8988T (cell line): Measurements from ENCODE around the gene NUP35.
"Not testable (repeated sequence)": the region's sequence is repeated elsewhere in the genome, so short reads cannot be mapped to it uniquely, and the experiment has no call there.

Source experiments
- DNase-seq: peaks from one replicate; pipeline ENCODE4 v3.0.0; 2011

Gene NUP35

GRCh38 chr2:183148955-183149354 lies 24.7 kb downstream of the NUP35 start:
- DNase-seq: no peak

GRCh38 chr2:183149489-183149888 lies 25.2 kb downstream of the NUP35 start:
- DNase-seq: no peak

GRCh38 chr2:183152280-183152679 lies 28.0 kb downstream of the NUP35 start:
- not testable (repeated sequence) for DNase-seq

- no peak for DNase-seq
Measured at GRCh38 chr2:183153967-183154366, 29.7 kb downstream of the NUP35 start.

- DNase-seq: not testable (repeated sequence)
Measured at GRCh38 chr2:183154772-183155171, 30.5 kb downstream of the NUP35 start.

DNA sequence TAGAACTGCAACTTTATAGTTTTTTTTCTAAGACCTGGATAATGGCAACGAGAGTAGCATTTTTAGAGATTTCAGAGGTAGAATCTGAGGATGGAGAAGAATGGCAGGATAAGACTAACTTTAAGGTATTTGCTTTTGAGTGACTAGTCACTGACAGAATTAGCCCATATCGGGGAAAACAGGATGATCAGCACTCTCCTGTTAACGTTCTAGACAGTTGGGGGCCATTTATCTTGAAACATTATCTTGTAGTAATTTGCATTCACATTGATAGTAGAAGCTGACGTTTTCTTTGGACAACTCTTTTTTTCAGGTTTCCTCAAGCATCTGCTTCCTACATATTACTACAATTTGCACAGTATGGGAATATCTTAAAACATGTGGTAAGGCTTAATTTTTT lies 32.9 kb downstream of the NUP35 start:
- DNase-seq: no peak

DNA sequence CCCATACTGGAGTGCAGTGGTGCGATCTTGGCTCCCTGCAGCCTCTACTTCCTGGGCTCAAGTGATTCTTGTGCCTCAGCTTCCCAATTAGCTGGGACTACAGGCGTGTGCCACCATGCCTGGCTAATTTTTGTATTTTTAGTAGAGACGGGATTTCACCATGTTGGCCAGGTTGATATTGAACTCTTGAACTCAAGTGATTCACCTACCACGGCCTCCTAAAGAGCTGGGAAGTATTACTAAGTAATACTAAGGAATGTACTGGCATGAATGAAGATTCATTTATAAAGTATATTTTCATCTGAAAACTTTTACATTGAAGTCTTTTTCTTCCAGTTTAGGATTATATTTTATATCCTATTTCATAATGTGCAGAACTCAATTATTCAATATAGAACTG lies 38.1 kb downstream of the NUP35 start:
- DNase-seq: no peak

GRCh38 chr2:183163821-183164649 lies 39.8 kb downstream of the NUP35 start:
- DNase-seq: no peak

GRCh38 chr2:183164650-183165015 lies 40.4 kb downstream of the NUP35 start:
- no peak for DNase-seq

DNA sequence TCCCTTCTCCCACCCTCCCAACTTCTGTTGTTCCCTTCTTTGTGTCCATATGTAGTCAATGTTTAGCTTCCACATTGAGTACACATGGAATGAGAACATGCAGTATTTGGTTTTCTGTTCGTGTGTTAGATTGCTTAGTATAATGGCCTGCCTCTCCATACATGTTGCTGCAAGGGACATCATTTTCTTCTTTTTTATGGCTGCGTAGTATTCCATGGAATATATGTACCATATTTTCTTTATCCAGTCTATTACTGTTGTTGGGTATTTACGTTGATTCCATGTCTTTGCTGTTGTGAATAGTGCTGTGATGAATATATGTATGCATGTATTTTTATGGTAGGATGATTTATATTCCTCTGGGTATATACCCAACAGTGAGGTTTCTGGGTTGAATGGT lies 42.0 kb downstream of the NUP35 start:
- no peak for DNase-seq

- DNase-seq: not testable (repeated sequence)
Measured at GRCh38 chr2:183166976-183167375, 42.7 kb downstream of the NUP35 start.

GRCh38 chr2:183172220-183172887 lies 48.1 kb downstream of the NUP35 start:
- DNase-seq: no peak

DNA sequence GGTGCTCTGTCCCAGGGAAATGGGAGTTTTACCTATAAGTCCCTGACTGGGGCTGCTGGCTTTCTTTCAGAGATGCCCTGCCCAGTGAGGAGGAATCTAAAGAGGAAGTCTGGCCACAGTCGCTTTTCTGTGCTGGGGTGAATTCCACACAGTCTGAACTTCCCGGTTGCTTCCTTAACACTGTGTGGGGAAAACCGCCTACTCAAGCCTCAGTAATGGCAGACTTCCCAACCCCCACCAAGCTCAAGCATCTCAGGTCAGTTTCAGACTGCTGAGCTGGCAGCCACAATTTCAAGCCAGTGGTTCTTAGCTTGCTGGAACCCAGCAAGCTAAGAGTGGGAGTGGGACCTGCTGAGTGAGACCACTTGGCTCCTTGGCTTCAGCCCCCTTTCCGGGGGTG lies 54.9 kb downstream of the NUP35 start:
- DNase-seq: no peak

DNA sequence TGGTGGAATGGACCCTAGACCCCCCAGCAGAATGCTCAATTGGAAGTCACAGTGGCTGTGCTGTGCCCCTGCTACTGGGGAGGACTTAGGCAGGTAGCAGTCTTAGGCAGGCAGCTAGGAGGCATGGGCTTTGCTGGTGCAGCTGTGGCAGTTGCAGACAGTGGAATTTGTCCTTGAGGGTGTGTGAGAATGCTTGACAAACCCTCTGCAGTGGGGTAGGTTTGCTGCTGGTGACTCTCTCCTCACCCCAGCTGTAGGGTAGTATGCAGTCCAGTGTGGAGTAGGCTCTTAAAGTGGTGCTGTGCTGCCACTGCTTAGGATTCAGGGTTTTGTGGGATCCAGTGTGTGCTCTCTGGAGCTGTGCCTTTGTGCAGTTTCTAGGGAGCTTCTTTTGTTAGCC lies 61.3 kb downstream of the NUP35 start:
- no peak for DNase-seq

GRCh38 chr2:183186296-183186695 lies 62.1 kb downstream of the NUP35 start:
- DNase-seq: no peak

- DNase-seq: no peak
Measured at GRCh38 chr2:183186766-183187165, 62.5 kb downstream of the NUP35 start.

GRCh38 chr2:183192343-183192742 lies 68.1 kb downstream of the NUP35 start:
- no peak for DNase-seq

GRCh38 chr2:183193904-183194303 lies 69.7 kb downstream of the NUP35 start:
- no peak for DNase-seq

- DNase-seq: no peak
Measured at GRCh38 chr2:183195397-183195796, 71.2 kb downstream of the NUP35 start.

DNA sequence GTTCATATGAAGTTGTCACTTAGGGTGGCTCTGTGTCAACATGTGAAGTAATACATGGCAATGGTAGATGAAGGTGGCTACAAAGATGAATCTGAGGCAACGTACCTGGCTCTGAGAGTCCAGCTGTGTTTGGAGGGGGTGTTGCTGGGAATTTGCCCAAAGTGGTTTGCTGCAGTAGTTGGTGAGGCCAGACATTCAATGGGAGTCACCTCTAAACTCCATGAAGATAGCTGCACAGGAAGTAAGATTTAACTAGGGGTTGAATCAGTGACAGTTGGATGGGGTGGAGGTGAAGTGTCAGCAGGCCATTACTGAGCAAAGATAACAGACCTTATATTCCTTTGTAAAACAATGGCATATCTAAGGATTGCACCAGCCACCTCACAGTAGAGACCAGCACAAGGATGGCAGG lies 71.8 kb downstream of the NUP35 start:
- no peak for DNase-seq

- no peak for DNase-seq
Measured at GRCh38 chr2:183204397-183204796, 80.2 kb downstream of the NUP35 start.

- DNase-seq: no peak
Measured at GRCh38 chr2:183207110-183207509, 82.9 kb downstream of the NUP35 start.

DNA sequence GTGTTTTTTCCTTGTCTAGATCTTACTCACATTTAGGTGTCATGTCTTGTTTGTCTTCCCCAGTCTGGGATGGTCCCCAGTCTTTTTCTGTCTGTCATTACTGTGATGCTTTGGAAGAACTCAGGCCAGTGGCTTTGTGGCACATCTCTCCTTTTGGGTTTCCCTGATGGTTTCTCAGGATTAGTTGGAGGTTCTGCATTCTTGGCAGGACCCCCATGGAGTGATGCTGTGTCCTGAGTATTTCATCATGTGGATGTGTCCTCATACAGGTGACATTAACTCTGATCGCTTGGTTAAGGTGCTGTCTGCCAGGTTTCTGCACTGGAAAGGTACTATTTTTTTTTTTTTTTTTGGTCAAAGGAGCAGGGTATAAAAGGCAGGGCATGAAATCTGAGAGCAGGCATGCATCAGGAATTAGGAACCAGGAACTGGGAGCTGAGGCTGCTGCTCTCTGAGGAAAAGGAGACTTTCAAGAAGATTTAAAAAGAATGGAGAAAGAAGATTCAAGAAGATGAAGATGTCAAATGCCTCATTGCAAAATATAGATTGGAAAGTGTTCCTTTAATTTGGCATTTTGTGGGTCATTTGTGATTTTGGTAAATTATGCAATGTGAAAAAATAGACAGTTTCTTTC lies 85.3 kb downstream of the NUP35 start:
- no peak for DNase-seq
